GM18907 (cell line): Measurements from ENCODE around the gene MYOF.
A peak's percentile ranks its signal among the peaks of the same experiment; 100 is the strongest.

Source experiments
- ATAC-seq: cut with Tn5 transposase; IDR thresholded peaks from one replicate; pipeline ENCODE4 v1.9.1; 2021; ENCODE audit warnings: mild to moderate bottlenecking, moderate library complexity; ENCODE audit not compliant: unreplicated experiment

MYOF gene

GRCh38 chr10:93482145-93482834 lies at the start of gene MYOF:
MYOF (minus strand) TSS chr10:93482334; CDS start chr10:93482194, 140 bp downstream.
- ATAC-seq, result peak; percentile 74

GRCh38 chr10:93518531-93518930 lies 36.4 kb upstream of the MYOF start:
- no peak for ATAC-seq

GRCh38 chr10:93516006-93516380 lies 33.9 kb upstream of the MYOF start:
- no peak for ATAC-seq

GRCh38 chr10:93515071-93516005 lies 33.2 kb upstream of the MYOF start:
- ATAC-seq, result no peak

- no peak for ATAC-seq
Observed at GRCh38 chr10:93514521-93514920, 32.4 kb upstream of the MYOF start.

GRCh38 chr10:93513091-93513490 lies 31.0 kb upstream of the MYOF start:
- ATAC-seq, result no peak

GRCh38 chr10:93512565-93512964 lies 30.4 kb upstream of the MYOF start:
- ATAC-seq, result no peak

GRCh38 chr10:93509816-93510215 lies 27.7 kb upstream of the MYOF start:
- no peak for ATAC-seq

GRCh38 chr10:93505075-93505474 lies 22.9 kb upstream of the MYOF start:
- no peak for ATAC-seq

- peak; percentile 61 for ATAC-seq
Observed at GRCh38 chr10:93503075-93503474, 20.9 kb upstream of the MYOF start.

- ATAC-seq, result no peak
Observed at GRCh38 chr10:93501650-93502049, 19.5 kb upstream of the MYOF start.

- no peak for ATAC-seq
Observed at GRCh38 chr10:93498166-93498565, 16.0 kb upstream of the MYOF start.

GRCh38 chr10:93496322-93497041 lies 14.3 kb upstream of the MYOF start, which contains the start of gene CEP55:
CEP55 (plus strand) TSS chr10:93496612; CDS start chr10:93500052, 3,440 bp downstream.
- peak; percentile 99 for ATAC-seq

GRCh38 chr10:93495654-93496321 lies 13.7 kb upstream of the MYOF start:
- peak; percentile 30 for ATAC-seq

- no peak for ATAC-seq
Observed at GRCh38 chr10:93494494-93494893, 12.4 kb upstream of the MYOF start.

- no peak for ATAC-seq
Observed at GRCh38 chr10:93493162-93493561, 11.0 kb upstream of the MYOF start.

GRCh38 chr10:93491602-93492121 lies 9.5 kb upstream of the MYOF start:
- ATAC-seq, result no peak

GRCh38 chr10:93488956-93489528 lies 6.9 kb upstream of the MYOF start:
- no peak for ATAC-seq

- no peak for ATAC-seq
Observed at GRCh38 chr10:93485690-93486089, 3.6 kb upstream of the MYOF start.

- ATAC-seq, result no peak
Observed at GRCh38 chr10:93481637-93482144, 443 bp downstream of the MYOF start.
